Measurements from ENCODE around the gene TEDDM1. TPM values are rescaled to one million over a fixed set of nuclear protein-coding genes. Genes with fewer than 3 reads are reported as not detected.

TEDDM1 gene
- total RNA-seq, 6 experiments from 2014 or later: not detected

GRCh38 chr1:182406012-182406411 lies 5.5 kb upstream of the TEDDM1 start:
- no peak for TF ChIP-seq CTCF (IDR thresholded peaks at IDR 0.05)
- Mint-ChIP-seq H3K4me3 (no peak overlapping the region), H3K4me1 (ENCODE audit: low read depth) (no peaks in the 10 kb centered on the region), H3K27me3 (ENCODE audit: insufficient read depth) (peaks cover 7% of the 10 kb centered on the region), H3K27ac (no peak overlapping the region), H3K9me3 (no peaks in the 10 kb centered on the region), H3K36me3 (ENCODE audit: low read depth) (no peaks in the 10 kb centered on the region)
- no peak for DNase-seq

- Mint-ChIP-seq H3K9me3 (no peaks in the 10 kb centered on the region), H3K27ac (no peak overlapping the region), H3K4me3 (no peak overlapping the region), H3K36me3 (ENCODE audit: low read depth) (no peaks in the 10 kb centered on the region), H3K27me3 (ENCODE audit: insufficient read depth) (peaks cover 7% of the 10 kb centered on the region), H3K4me1 (ENCODE audit: low read depth) (no peaks in the 10 kb centered on the region)
- no peak for TF ChIP-seq CTCF (IDR thresholded peaks at IDR 0.05)
- no peak for DNase-seq
These were observed 5.1 kb upstream of the TEDDM1 start for GRCh38 chr1:182405578-182405977.

DNA sequence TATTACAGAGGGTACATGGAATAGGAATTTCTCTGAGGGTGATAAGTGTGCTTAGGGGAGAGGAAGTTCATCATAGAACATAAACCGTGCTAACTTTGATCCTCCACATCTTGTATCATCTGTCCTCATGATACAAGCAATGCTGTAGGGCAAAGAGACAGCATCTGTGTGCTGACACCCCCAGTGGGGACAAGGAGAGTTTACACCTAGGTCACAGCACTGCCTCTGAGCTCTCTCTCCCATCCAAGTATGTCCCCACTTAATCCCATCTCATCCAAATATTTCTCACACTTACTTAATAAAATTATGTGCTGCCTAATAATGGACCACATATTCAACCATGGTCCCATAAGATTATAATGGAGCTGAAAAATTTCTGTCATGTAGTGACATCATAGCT lies 4.3 kb upstream of the TEDDM1 start:
- H3K36me3 Mint-ChIP-seq (ENCODE audit: low read depth): no peaks in the 10 kb centered on the region
- no peak for DNase-seq
- peaks cover 2% of the 10 kb centered on the region for H3K27me3 Mint-ChIP-seq (ENCODE audit: insufficient read depth)
- TF ChIP-seq CTCF (IDR thresholded peaks at IDR 0.05): peak; percentile 29; the same call in 1 of the 2 replicates
- H3K4me3 Mint-ChIP-seq: no peak overlapping the region
- H3K4me1 Mint-ChIP-seq (ENCODE audit: low read depth): no peaks in the 10 kb centered on the region
- H3K9me3 Mint-ChIP-seq: no peaks in the 10 kb centered on the region
- no peak overlapping the region for H3K27ac Mint-ChIP-seq

GRCh38 chr1:182397653-182398393 lies 2.6 kb downstream of the TEDDM1 start:
- peaks cover 3% of the 10 kb centered on the region for H3K27me3 Mint-ChIP-seq (ENCODE audit: insufficient read depth)
- no peaks in the 10 kb centered on the region for H3K9me3 Mint-ChIP-seq
- no peak overlapping the region for H3K27ac Mint-ChIP-seq
- no peak for TF ChIP-seq CTCF (IDR thresholded peaks at IDR 0.05)
- no peak overlapping the region for H3K4me3 Mint-ChIP-seq
- peaks cover 20% of the 10 kb centered on the region for H3K4me1 Mint-ChIP-seq (ENCODE audit: low read depth)
- DNase-seq: no peak
- no peaks in the 10 kb centered on the region for H3K36me3 Mint-ChIP-seq (ENCODE audit: low read depth)

DNA sequence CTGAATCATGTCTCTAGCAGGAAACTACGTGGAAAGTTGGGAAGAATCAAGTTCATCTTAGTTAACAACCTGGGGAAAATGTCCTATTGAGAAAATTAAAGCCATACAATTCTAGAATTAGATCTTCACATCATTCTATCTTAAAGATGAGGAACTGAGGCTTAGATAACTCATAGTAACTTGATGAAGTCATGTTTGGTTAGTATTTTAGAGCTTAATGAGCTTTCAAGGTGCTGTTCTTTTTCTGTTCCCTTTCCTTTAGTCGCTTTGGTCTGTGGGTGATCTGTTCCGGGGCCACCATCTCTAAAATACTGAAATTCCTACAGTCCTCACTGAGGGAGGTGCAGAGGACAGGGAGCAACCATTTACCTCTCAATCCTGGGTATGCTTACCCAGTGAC lies 4.6 kb downstream of the TEDDM1 start:
- peaks cover 3% of the 10 kb centered on the region for H3K27me3 Mint-ChIP-seq (ENCODE audit: insufficient read depth)
- H3K4me3 Mint-ChIP-seq: no peak overlapping the region
- H3K27ac Mint-ChIP-seq: no peak overlapping the region
- H3K36me3 Mint-ChIP-seq (ENCODE audit: low read depth): peaks cover 4% of the 10 kb centered on the region
- H3K9me3 Mint-ChIP-seq: no peaks in the 10 kb centered on the region
- no peak for TF ChIP-seq CTCF (IDR thresholded peaks at IDR 0.05)
- no peak for DNase-seq
- H3K4me1 Mint-ChIP-seq (ENCODE audit: low read depth): peaks cover 26% of the 10 kb centered on the region

All from HFFc6 (cell line).